Activated CD4-positive, alpha-beta T cell treated with anti-CD3 and anti-CD28 coated beads for 24 hours (primary cell): ENCODE measurements around the gene SLC6A12.
"Not testable (repeated sequence)": the region's sequence is repeated elsewhere in the genome, so short reads cannot be mapped to it uniquely, and the experiment has no call there.

Experiments
- DNase-seq, 2 donors: peaks; one replicate each; pipeline ENCODE4 v3.0.0-alpha.2; 2020; ENCODE audit warnings: low read depth in 2 of 2

The SLC6A12 gene

GRCh38 chr12:217029-217428 lies 3.1 kb upstream of the SLC6A12 start:
- DNase-seq: not testable (repeated sequence)

GRCh38 chr12:215116-215515 lies 1.2 kb upstream of the SLC6A12 start:
- no peak for DNase-seq

GRCh38 chr12:213527-213932 lies 427 bp downstream of the SLC6A12 start:
- DNase-seq: no peak

GRCh38 chr12:212715-213526 lies 1.0 kb downstream of the SLC6A12 start:
- no peak for DNase-seq

- DNase-seq: no peak
Observed at GRCh38 chr12:212415-212714, 1.6 kb downstream of the SLC6A12 start.

GRCh38 chr12:211639-212414 lies 2.1 kb downstream of the SLC6A12 start:
- DNase-seq: no peak

- no peak for DNase-seq
Observed at GRCh38 chr12:211142-211465, 2.9 kb downstream of the SLC6A12 start.

GRCh38 chr12:210277-211141 lies 3.4 kb downstream of the SLC6A12 start:
- no peak for DNase-seq

GRCh38 chr12:209851-210250 lies 4.1 kb downstream of the SLC6A12 start:
- DNase-seq: no peak

GRCh38 chr12:209246-209645 lies 4.7 kb downstream of the SLC6A12 start:
- no peak for DNase-seq

GRCh38 chr12:208813-209212 lies 5.1 kb downstream of the SLC6A12 start:
- DNase-seq: no peak

GRCh38 chr12:207804-208203 lies 6.2 kb downstream of the SLC6A12 start:
- DNase-seq: no peak

- DNase-seq: no peak
Observed at GRCh38 chr12:206746-207440, 7.1 kb downstream of the SLC6A12 start.

GRCh38 chr12:205026-205425 lies 8.9 kb downstream of the SLC6A12 start:
- no peak for DNase-seq

GRCh38 chr12:204261-204678 lies 9.7 kb downstream of the SLC6A12 start:
- no peak for DNase-seq

- no peak for DNase-seq
Observed at GRCh38 chr12:203462-204260, 10.3 kb downstream of the SLC6A12 start.

GRCh38 chr12:203074-203461 lies 10.9 kb downstream of the SLC6A12 start:
- no peak for DNase-seq

- DNase-seq: no peak
Observed at GRCh38 chr12:202081-202731, 11.8 kb downstream of the SLC6A12 start.

- no peak for DNase-seq
Observed at GRCh38 chr12:201361-201760, 12.6 kb downstream of the SLC6A12 start.

- DNase-seq: no peak
Observed at GRCh38 chr12:198705-199104, 15.3 kb downstream of the SLC6A12 start.
